ENCODE measurements around the gene TBX6.
"Not testable (repeated sequence)": the region's sequence is repeated elsewhere in the genome, so short reads cannot be mapped to it uniquely, and the experiment has no call there.

Gene TBX6

DNA sequence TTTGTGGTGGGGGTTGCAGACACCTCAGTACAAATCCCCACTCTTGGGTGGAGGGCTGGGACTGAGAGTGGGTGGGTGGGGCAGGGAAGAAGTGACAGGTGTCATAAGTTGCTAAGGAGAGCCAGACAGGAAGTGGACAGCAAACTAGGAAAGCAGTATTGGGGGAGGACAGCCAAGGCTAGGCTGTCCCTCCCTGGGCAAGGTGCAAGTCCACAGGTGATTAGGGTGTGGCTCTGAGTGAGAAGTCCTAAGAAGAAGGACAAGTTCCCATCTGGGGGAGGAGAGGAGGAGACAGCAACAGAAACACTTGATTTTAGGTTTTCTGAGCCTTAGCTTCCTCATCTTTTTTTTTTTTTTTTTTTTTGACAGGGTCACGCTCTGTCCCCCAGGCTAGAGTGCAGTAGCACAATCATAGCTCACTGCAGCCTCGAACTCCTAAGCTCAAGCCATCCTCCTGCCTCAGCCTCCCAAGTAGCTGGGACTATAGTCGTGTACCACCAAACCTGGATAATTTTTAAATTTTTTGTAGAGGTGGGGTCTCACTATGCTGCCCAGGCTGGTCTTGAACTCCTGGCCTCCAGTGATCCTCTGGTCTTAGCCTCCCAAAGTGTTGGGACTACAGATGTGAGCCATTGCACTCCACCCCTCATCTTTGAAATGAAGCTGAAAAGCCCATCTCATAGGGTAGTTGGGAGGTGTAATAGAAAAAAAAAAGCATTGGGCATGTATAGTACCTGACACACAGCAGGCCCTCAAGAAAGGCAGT lies 28.8 kb upstream of the TBX6 start:
- CTCF ChIA-PET, result interaction anchor here (0.6 kb wide), 3 partner anchors 26 to 65 kb away, joined by 3 read pairs; no protein-coding TSS in a partner anchor
- TF ChIP-seq ELF4 (IDR thresholded peaks at IDR 0.05) (no peak), L3MBTL2 (conservative IDR thresholded peaks at IDR 0.05) (no peak), LEF1 (IDR thresholded peaks at IDR 0.05; ENCODE audit: borderline replicate concordance) (no peak)
- POLR2A ChIA-PET, result interaction anchor here (0.9 to 1.5 kb wide), 2 partner anchors 8 to 30 kb away, joined by 3 to 5 read pairs; partner anchors contain the start of gene TBX6
- no peak for DNase-seq (ENCODE audit: extremely low spot score)

DNA sequence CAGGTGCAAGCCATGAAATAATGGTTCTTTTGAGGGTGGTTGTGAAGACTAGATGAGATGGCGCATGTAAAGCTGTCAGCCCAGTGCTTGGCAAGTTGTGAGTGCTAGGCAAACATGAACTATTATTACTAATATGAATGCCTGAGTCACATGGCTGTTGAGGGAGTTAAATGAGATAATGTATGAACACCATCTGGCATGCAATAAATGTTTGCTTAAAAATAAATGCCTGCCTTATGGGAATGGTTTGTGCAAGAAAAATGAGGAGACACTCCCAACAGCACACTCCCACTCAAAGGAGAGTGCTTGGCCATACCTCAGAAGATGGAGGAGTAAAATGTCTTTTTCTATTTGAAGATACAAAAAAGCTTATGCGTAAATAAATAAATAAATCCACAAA lies 27.7 kb upstream of the TBX6 start:
- no peak for DNase-seq (ENCODE audit: extremely low spot score)
- POLR2A ChIA-PET, result no interaction called here
- CTCF ChIA-PET, result no interaction called here
- no peak for TF ChIP-seq SP1 (IDR thresholded peaks at IDR 0.05)
- TF ChIP-seq SUZ12 (IDR thresholded peaks at IDR 0.05), result no peak
- TF ChIP-seq FOXM1 (IDR thresholded peaks at IDR 0.05; ENCODE audit: borderline replicate concordance), result no peak
- no peak for TF ChIP-seq FOXK2 (IDR thresholded peaks at IDR 0.05)
- TF ChIP-seq NFRKB (IDR thresholded peaks at IDR 0.05), result no peak
- TF ChIP-seq TARDBP (IDR thresholded peaks at IDR 0.05), result no peak
- no peak for TF ChIP-seq FOXA1 (IDR thresholded peaks at IDR 0.05)
- TF ChIP-seq ELF4 (IDR thresholded peaks at IDR 0.05), result no peak
- TF ChIP-seq ARNT (IDR thresholded peaks at IDR 0.05), result no peak
- no peak for TF ChIP-seq L3MBTL2 (conservative IDR thresholded peaks at IDR 0.05)
- TF ChIP-seq BHLHE40 (IDR thresholded peaks at IDR 0.05; ENCODE audit: borderline replicate concordance), result no peak
- no peak for TF ChIP-seq CTBP1 (IDR thresholded peaks at IDR 0.05; ENCODE audit: borderline replicate concordance)
- TF ChIP-seq LEF1 (IDR thresholded peaks at IDR 0.05; ENCODE audit: borderline replicate concordance), result no peak
- TF ChIP-seq HDGF (IDR thresholded peaks at IDR 0.05; ENCODE audit: borderline replicate concordance), result no peak
- TF ChIP-seq, protein P1, sequence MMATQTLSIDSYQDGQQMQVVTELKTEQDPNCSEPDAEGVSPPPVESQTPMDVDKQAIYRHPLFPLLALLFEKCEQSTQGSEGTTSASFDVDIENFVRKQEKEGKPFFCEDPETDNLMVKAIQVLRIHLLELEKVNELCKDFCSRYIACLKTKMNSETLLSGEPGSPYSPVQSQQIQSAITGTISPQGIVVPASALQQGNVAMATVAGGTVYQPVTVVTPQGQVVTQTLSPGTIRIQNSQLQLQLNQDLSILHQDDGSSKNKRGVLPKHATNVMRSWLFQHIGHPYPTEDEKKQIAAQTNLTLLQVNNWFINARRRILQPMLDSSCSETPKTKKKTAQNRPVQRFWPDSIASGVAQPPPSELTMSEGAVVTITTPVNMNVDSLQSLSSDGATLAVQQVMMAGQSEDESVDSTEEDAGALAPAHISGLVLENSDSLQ (IDR thresholded peaks at IDR 0.05), result no peak
- TF ChIP-seq ZNF384 (IDR thresholded peaks at IDR 0.05), result no peak

DNA sequence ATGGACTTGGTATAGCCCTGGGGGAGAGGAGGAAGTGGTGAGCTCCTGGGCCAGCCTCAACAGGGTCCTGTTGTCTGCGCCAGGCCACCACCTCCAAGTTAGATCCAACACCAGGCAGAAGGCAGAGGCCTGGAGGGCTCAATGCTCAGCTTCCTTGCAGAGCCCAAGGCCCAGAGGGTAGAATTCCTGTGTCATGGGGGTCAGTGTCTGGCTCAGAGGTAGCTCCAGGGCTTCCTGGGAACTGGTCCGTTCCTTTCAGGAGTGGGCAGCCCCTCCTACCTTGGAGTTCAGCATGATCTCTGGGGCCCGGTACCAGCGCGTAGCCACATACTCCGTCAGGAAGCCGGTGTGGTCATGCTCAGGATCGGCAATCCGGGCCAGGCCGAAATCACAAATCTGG lies 26.0 kb upstream of the TBX6 start:
- no peak for TF ChIP-seq CTBP1 (IDR thresholded peaks at IDR 0.05; ENCODE audit: borderline replicate concordance)
- TF ChIP-seq, protein P1 (IDR thresholded peaks at IDR 0.05), result no peak
- TF ChIP-seq SP1 (IDR thresholded peaks at IDR 0.05), result no peak
- TF ChIP-seq ZNF384 (IDR thresholded peaks at IDR 0.05), result no peak
- ChIA-PET CTCF (interaction anchor here (1.1 kb wide), 1 partner anchor 25 kb away, joined by 3 read pairs; no protein-coding TSS in a partner anchor), POLR2A (interaction anchor here (0.7 to 1.9 kb wide), 3 partner anchors 29 to 66 kb away, joined by 3 to 6 read pairs (median 3); partner anchors contain the start of genes ALDOA and CORO1A)
- DNase-seq (ENCODE audit: extremely low spot score), result no peak

GRCh38 chr16:30116291-30117207 lies 24.8 kb upstream of the TBX6 start:
- ChIA-PET POLR2A (interaction anchor here (1.9 kb wide), 1 partner anchor 67 kb away, joined by 6 read pairs; the partner anchor contains the start of gene CORO1A), CTCF (interaction anchor here (1.1 kb wide), 1 partner anchor 24 kb away, joined by 3 read pairs; no protein-coding TSS in a partner anchor)
- TF ChIP-seq FOXM1 (IDR thresholded peaks at IDR 0.05; ENCODE audit: borderline replicate concordance) (no peak), LEF1 (IDR thresholded peaks at IDR 0.05; ENCODE audit: borderline replicate concordance) (no peak), HDGF (IDR thresholded peaks at IDR 0.05; ENCODE audit: borderline replicate concordance) (no peak), BHLHE40 (IDR thresholded peaks at IDR 0.05; ENCODE audit: borderline replicate concordance) (no peak), FOXA1 (IDR thresholded peaks at IDR 0.05) (no peak), SP1 (IDR thresholded peaks at IDR 0.05) (no peak), CTBP1 (IDR thresholded peaks at IDR 0.05; ENCODE audit: borderline replicate concordance) (no peak), ARNT (IDR thresholded peaks at IDR 0.05) (no peak), FOXK2 (IDR thresholded peaks at IDR 0.05) (no peak), SUZ12 (IDR thresholded peaks at IDR 0.05) (no peak), ZNF384 (IDR thresholded peaks at IDR 0.05) (no peak)
- TF ChIP-seq, protein P1 (IDR thresholded peaks at IDR 0.05), result no peak
- DNase-seq (ENCODE audit: extremely low spot score), result no peak

- no peak for DNase-seq (ENCODE audit: extremely low spot score)
- CTCF ChIA-PET, result interaction anchor here (4.4 kb wide), 1 partner anchor 23 kb away, joined by 36 read pairs; the partner anchor contains the start of gene TBX6
- POLR2A ChIA-PET, result interaction anchor here (1.1 kb wide), 2 partner anchors 10 to 23 kb away, joined by 3 to 5 read pairs; partner anchors contain the start of gene TBX6
- TF ChIP-seq BHLHE40 (IDR thresholded peaks at IDR 0.05; ENCODE audit: borderline replicate concordance) (no peak), CTBP1 (IDR thresholded peaks at IDR 0.05; ENCODE audit: borderline replicate concordance) (no peak), FOXM1 (IDR thresholded peaks at IDR 0.05; ENCODE audit: borderline replicate concordance) (no peak), ARNT (IDR thresholded peaks at IDR 0.05) (no peak), FOXK2 (IDR thresholded peaks at IDR 0.05) (no peak), L3MBTL2 (conservative IDR thresholded peaks at IDR 0.05) (no peak), SP1 (IDR thresholded peaks at IDR 0.05) (no peak), ZNF384 (IDR thresholded peaks at IDR 0.05) (no peak), LEF1 (IDR thresholded peaks at IDR 0.05; ENCODE audit: borderline replicate concordance) (no peak), ELF4 (IDR thresholded peaks at IDR 0.05) (no peak), FOXA1 (IDR thresholded peaks at IDR 0.05) (no peak)
- TF ChIP-seq, protein P1 (IDR thresholded peaks at IDR 0.05), result no peak
Measured at GRCh38 chr16:30115238-30115637, 23.5 kb upstream of the TBX6 start.

GRCh38 chr16:30114833-30115232 lies 23.1 kb upstream of the TBX6 start:
- ChIA-PET POLR2A (interaction anchor here (1.1 kb wide), 2 partner anchors 10 to 23 kb away, joined by 3 to 5 read pairs; partner anchors contain the start of gene TBX6), CTCF (interaction anchor here (4.4 kb wide), 1 partner anchor 22 kb away, joined by 36 read pairs; the partner anchor contains the start of gene TBX6)
- not testable (repeated sequence) for DNase-seq (ENCODE audit: extremely low spot score)
